GM23338 (cell line): Measurements from ENCODE around the gene CACNA2D1.

ENCODE experiments used
- CREB1 ChIP-seq: fragments of 250-450 bp; sonication (Bioruptor Pico); IDR thresholded peaks from 2 replicates; pipeline ENCODE4 v1.5.0; 2020; ENCODE audit warnings: low read depth, mild to moderate bottlenecking, moderate library complexity
- CTCF ChIP-seq, 2 experiments: fragments of 200-600 bp in 1 of 2; sonication (generic) in 1 of 2; conservative IDR thresholded peaks; 2 replicates each; pipeline versions ENCODE4 v1.5.1 to v1.6.1; 2016 to 2017; ENCODE audit warnings: antibody characterized with exemption in 2 of 2, low read depth in 2 of 2, mild to moderate bottlenecking in 2 of 2, moderate library complexity in 1 of 2
- ETS1 ChIP-seq: IDR thresholded peaks from 2 replicates; pipeline ENCODE4 v1.6.1; 2016; ENCODE audit warnings: antibody characterized with exemption
- EZH2 ChIP-seq: fragments of 200-600 bp; sonication (generic); IDR thresholded peaks from one replicate; pipeline ENCODE4 v1.8.0; 2017; ENCODE audit warnings: antibody characterized with exemption, mild to moderate bottlenecking, low read depth; ENCODE audit not compliant: unreplicated experiment
- EZH2phosphoT487 ChIP-seq: fragments of 200-600 bp; sonication (generic); IDR thresholded peaks from one replicate; pipeline ENCODE4 v1.8.1; 2018; ENCODE audit warnings: antibody characterized with exemption; ENCODE audit not compliant: unreplicated experiment
- JUNB ChIP-seq: IDR thresholded peaks from one replicate; pipeline ENCODE4 v1.6.1; 2016; ENCODE audit warnings: antibody characterized with exemption; ENCODE audit not compliant: unreplicated experiment
- NANOG ChIP-seq: IDR thresholded peaks from 2 replicates; pipeline ENCODE4 v1.6.1; 2016; ENCODE audit warnings: antibody characterized with exemption, borderline replicate concordance
- POLR2AphosphoS5 ChIP-seq: IDR thresholded peaks from 2 replicates; pipeline ENCODE4 v1.6.1; 2016; ENCODE audit warnings: antibody characterized with exemption, low read depth
- REST ChIP-seq: IDR thresholded peaks from one replicate; pipeline ENCODE4 v1.6.1; 2018; ENCODE audit warnings: antibody characterized with exemption; ENCODE audit not compliant: unreplicated experiment
- ZNF114 ChIP-seq: fragments of 250-450 bp; sonication (Bioruptor Pico); IDR thresholded peaks from 2 replicates; pipeline ENCODE4 v1.5.0; 2020; ENCODE audit warnings: mild to moderate bottlenecking, moderate library complexity
- ZNF331 ChIP-seq: fragments of 250-450 bp; sonication (Bioruptor Pico); IDR thresholded peaks from 2 replicates; pipeline ENCODE4 v1.5.0; 2020; ENCODE audit warnings: low read depth, mild to moderate bottlenecking, moderate library complexity
- ZNF462 ChIP-seq: fragments of 250-450 bp; sonication (Bioruptor Pico); IDR thresholded peaks from 2 replicates; pipeline ENCODE4 v1.5.0; 2020; ENCODE audit warnings: mild to moderate bottlenecking, moderate library complexity

- TF ChIP-seq REST (no peak), ZNF462 (CRISPR knock-in tag) (no peak), CTCF (conservative IDR thresholded peaks at IDR 0.05; ENCODE audit: low read depth in 2 of 2) (no peak), EZH2 (no peak), POLR2AphosphoS5 (no peak), ETS1 (no peak), EZH2phosphoT487 (no peak), CREB1 (CRISPR knock-in tag) (no peak), ZNF114 (no peak), JUNB (no peak), NANOG (no peak), ZNF331 (no peak)
These were observed 25.7 kb downstream of the CACNA2D1 start for GRCh38 chr7:82417898-82418297.
